Measurements from ENCODE around the gene LGR6.

GRCh38 chr1:202333861-202334260 lies 140.3 kb downstream of the LGR6 start:
- TF ChIP-seq CTCF (IDR thresholded peaks at IDR 0.05) (no peak), POLR2A (IDR thresholded peaks at IDR 0.05) (no peak), POLR2AphosphoS5 (IDR thresholded peaks at IDR 0.05) (no peak), EP300 (IDR thresholded peaks at IDR 0.05) (no peak)

Data from suprapubic skin (tissue), 4 donors.